Kidney (tissue), 14 donors: ENCODE data around the gene PTPRM. TPM values are rescaled to one million over a fixed set of nuclear protein-coding genes. Genes with fewer than 3 reads are reported as not detected.
A peak's percentile ranks its signal among the peaks of the same experiment; 100 is the strongest.

Experiments
- DNase-seq, 5 donors: peaks; one replicate each; pipeline ENCODE4 v3.0.0-alpha.2; 2013 to 2020
- FAIRE-seq: peaks from 2 replicates; lab custom pipeline; 2012; peaks lifted over from hg19 to GRCh38; lab: Jason Lieb, UNC
- H3K27ac ChIP-seq, 2 donors: one replicate each; pipeline ENCODE4 v1.7.0; 2013; ENCODE audit warnings: low read depth in 2 of 2, low read length in 2 of 2, inconsistent platforms in 1 of 2
- H3K27me3 ChIP-seq: one replicate; pipeline ENCODE4 v1.7.1; 2013; ENCODE audit warnings: low read length, inconsistent platforms; ENCODE audit not compliant: control insufficient read depth, insufficient read depth
- H3K36me3 ChIP-seq, 3 donors: one replicate each; pipeline versions ENCODE4 v1.7.0 to v1.7.1; 2013; ENCODE audit warnings: low read length in 3 of 3, control low read depth in 1 of 3, inconsistent platforms in 1 of 3; ENCODE audit not compliant: insufficient read depth in 3 of 3, control insufficient read depth in 2 of 3
- H3K4me1 ChIP-seq, 3 donors: one replicate each; pipeline versions ENCODE4 v1.7.0 to v1.7.1; 2013; ENCODE audit warnings: low read length in 3 of 3, inconsistent platforms in 1 of 3, low read depth in 1 of 3; ENCODE audit not compliant: control insufficient read depth in 2 of 3, insufficient read depth in 2 of 3
- H3K4me3 ChIP-seq, 3 donors: one replicate each; pipeline versions ENCODE4 v1.7.0 to v1.8.1; 2013; ENCODE audit warnings: low read length in 3 of 3, control low read depth in 1 of 3, inconsistent platforms in 1 of 3
- H3K9ac ChIP-seq, 3 donors: one replicate each; pipeline versions ENCODE4 v1.7.0 to v1.7.1; 2013; ENCODE audit warnings: low read length in 3 of 3, control low read depth in 1 of 3, inconsistent platforms in 1 of 3
- H3K9me3 ChIP-seq, 3 donors: one replicate each; pipeline versions ENCODE4 v1.7.0 to v1.7.1; 2013; ENCODE audit warnings: low read length in 3 of 3, control low read depth in 1 of 3, inconsistent platforms in 1 of 3; ENCODE audit not compliant: control insufficient read depth in 2 of 3, insufficient read depth in 1 of 3
- intact Hi-C: fragments of 100-400 bp; cut with DNase I; formaldehyde crosslinking; loops from one replicate; pipeline ENCODE4 v1.11.1; 2022
- polyA plus RNA-seq: library from polyadenylated mRNA; stranded (reverse); fragments of 350-450 nt; fragmentation: Illumina TruSeq; extraction: RNeasy Lipid Tissue Mini Kit (QIAGEN cat#74804); gene quantifications from one replicate; pipeline ENCODE4 v1.2.3, GENCODE V29; 2014; ENCODE audit warnings: low read depth, low replicate concordance; ENCODE audit not compliant: insufficient read depth
- total RNA-seq: library from RNA; stranded (reverse); fragmentation: NEBNext Ultra II Directional; extraction: Animal tissue kit (Norgen Biotek cat#: 25700); gene quantifications from one replicate; pipeline ENCODE4 v1.2.1, GENCODE V29; 2021
- TF ChIP-seq, protein P1 (sequence below): IDR thresholded peaks from 3 replicates; pipeline ENCODE4 v1.5.1; 2012; ENCODE audit warnings: mild to moderate bottlenecking, moderate library complexity, borderline replicate concordance; ENCODE audit not compliant: insufficient read depth; ENCODE audit errors: extremely low read depth
- donor health status: control.
- donor health status: control.
- donor health status: control.
- donor health status: control.
- donor health status: control.
- donor health status: DM: yes; HTN: yes; CAD: no.
- donor health status: Normal renal cell carcinoma (clear cell type).

Gene PTPRM
- total and polyA plus RNA-seq, 2 donors from 2014 or later: 52.4 to 98.9 TPM

DNA sequence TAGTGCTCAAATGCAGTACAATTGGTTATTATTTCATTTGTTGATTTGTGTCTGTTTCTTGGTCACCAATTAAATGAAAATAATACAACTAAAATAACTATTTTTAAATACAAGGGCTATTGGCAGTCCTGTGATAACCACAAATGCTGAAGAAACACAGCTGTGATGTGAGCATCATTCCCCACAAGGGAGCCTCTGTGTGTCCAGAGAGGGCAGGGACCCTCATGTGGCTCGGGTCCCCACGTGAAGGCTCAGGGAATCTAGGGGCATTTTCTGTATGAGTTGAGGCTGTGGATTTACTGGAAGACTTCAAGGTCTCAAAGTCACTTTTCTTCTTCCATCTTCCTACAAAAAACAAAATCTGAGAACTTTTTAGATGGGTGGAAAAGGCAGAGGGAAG, 726.1 kb downstream of the PTPRM start:
- Histone ChIP-seq H3K27me3 (no peaks in the 10 kb centered on the region), H3K4me1 (peaks cover 0 to 3% (median 0%) of the 10 kb centered on the region in 3 donors), H3K9ac (no peak overlapping the region), H3K4me3 (no peak overlapping the region), H3K36me3 (peaks cover 3 to 11% (median 6%) of the 10 kb centered on the region in 3 donors), H3K27ac (no peak overlapping the region), H3K9me3 (no peaks in the 10 kb centered on the region)
- TF ChIP-seq, protein P1, sequence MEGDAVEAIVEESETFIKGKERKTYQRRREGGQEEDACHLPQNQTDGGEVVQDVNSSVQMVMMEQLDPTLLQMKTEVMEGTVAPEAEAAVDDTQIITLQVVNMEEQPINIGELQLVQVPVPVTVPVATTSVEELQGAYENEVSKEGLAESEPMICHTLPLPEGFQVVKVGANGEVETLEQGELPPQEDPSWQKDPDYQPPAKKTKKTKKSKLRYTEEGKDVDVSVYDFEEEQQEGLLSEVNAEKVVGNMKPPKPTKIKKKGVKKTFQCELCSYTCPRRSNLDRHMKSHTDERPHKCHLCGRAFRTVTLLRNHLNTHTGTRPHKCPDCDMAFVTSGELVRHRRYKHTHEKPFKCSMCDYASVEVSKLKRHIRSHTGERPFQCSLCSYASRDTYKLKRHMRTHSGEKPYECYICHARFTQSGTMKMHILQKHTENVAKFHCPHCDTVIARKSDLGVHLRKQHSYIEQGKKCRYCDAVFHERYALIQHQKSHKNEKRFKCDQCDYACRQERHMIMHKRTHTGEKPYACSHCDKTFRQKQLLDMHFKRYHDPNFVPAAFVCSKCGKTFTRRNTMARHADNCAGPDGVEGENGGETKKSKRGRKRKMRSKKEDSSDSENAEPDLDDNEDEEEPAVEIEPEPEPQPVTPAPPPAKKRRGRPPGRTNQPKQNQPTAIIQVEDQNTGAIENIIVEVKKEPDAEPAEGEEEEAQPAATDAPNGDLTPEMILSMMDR: no peak
- DNase-seq (no peak), FAIRE-seq (no peak)
- intact Hi-C loops: no loop called here

DNA sequence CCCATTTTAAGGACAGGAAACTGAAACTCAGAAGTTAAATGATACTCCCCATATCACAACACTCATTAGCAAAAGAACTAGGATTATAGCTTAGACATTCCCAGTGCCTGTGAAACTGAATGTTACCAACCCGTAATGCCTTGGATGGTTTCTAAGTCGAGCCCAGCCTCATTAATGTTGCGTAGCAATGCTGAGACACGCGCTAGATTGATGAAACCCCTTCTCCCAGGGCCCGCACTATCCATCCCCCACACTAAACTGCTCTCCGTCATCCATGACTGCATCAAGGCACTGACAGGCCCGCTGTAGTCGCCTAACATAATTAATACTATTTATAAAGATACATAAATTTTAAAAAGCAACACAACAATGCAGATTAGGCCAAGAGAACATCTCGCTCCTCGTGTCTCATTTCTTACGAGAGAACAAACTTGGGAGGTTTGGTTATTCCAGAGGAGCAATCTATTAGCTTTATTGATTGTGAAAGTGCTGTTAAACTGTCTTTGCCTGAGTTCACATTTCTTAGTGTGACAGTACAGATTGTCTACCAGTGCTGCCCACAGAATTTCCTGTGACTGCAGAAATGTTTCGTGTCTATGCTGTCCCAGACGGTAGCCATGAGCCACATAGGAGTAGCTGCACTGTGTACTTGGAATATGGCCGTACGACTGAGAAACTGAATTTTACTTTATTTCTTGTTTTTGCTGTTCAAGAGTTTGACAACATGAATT, 729.9 kb downstream of the PTPRM start:
- Histone ChIP-seq H3K4me3 (no peak overlapping the region), H3K27ac (no peak overlapping the region), H3K9ac (no peak overlapping the region), H3K9me3 (no peaks in the 10 kb centered on the region), H3K27me3 (no peaks in the 10 kb centered on the region), H3K4me1 (peaks cover 0 to 3% (median 0%) of the 10 kb centered on the region in 3 donors), H3K36me3 (peaks cover 4 to 14% (median 6%) of the 10 kb centered on the region in 3 donors)
- FAIRE-seq (no peak), DNase-seq (peak in 3 of 5 donors; percentile 54 to 67 (median 65))
- TF ChIP-seq, protein P1: no peak
- intact Hi-C loops: no loop called here

DNA sequence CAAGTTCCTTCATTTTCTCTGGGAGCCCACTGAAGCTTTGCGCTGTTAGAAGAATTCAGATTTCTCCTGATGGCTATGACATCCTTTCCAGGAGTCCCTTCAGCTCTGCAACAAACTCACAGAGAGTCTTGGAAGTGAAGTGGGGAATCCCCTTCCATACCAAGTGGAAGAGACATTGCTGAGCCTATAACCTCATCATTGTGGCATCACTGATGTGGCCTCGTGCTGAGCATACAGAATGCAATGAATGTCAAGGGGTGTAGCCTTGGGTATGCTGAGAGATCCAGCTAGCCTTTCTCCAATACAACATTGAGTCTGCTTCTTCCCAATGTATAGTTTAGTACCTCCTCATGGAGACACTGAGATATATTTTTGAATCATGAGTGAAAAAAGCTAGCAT, 731.1 kb downstream of the PTPRM start:
- Histone ChIP-seq H3K36me3 (peaks cover 4 to 14% (median 6%) of the 10 kb centered on the region in 3 donors), H3K9ac (no peak overlapping the region), H3K9me3 (no peaks in the 10 kb centered on the region), H3K4me3 (no peak overlapping the region), H3K27me3 (no peaks in the 10 kb centered on the region), H3K27ac (no peak overlapping the region), H3K4me1 (peaks cover 0 to 3% (median 0%) of the 10 kb centered on the region in 3 donors)
- no peak for DNase-seq
- no peak for FAIRE-seq
- TF ChIP-seq, protein P1: no peak
- intact Hi-C loops: no loop called here
